A549 (cell line): ENCODE results near the gene FBXL15. TPM values are rescaled to one million over a fixed set of nuclear protein-coding genes. Genes with fewer than 3 reads are reported as not detected.

Experiments
- ATAC-seq, 2 experiments: fragments of 200-7000 bp in 1 of 2; fragments of >200 bp in 1 of 2; cut with Nextera tagmentation in 1 of 2; cut with Tn5 transposase in 1 of 2; 3 replicates each; pipeline versions ENCODE4 v1.8.0 to v1.9.1; 2018 to 2020; ENCODE audit warnings: mild to moderate bottlenecking in 1 of 2, moderate library complexity in 1 of 2
- CTCF ChIA-PET: fragments of 300-600 bp; sonication (Branson Sonifier 250); formaldehyde crosslinking; extraction: SDS; loops from one replicate; lab custom pipeline; 2021; ENCODE audit warnings: antibody characterized with exemption, inconsistent platforms; lab: Yijun Ruan, JAX
- POLR2A ChIA-PET: fragments of 350-600 bp; formaldehyde crosslinking; extraction: SDS; loops from one replicate; lab custom pipeline; 2021; ENCODE audit warnings: antibody characterized with exemption, inconsistent platforms; lab: Yijun Ruan, JAX
- DNase-seq, 2 experiments: peaks; one replicate each; pipeline versions ENCODE4 v3.0.0 to v3.0.0-alpha.2; 2011 to 2016; ENCODE audit warnings: low read depth in 1 of 2, low spot score in 1 of 2
- FAIRE-seq: peaks from 2 replicates; lab custom pipeline; 2011; peaks lifted over from hg19 to GRCh38; lab: Jason Lieb, UNC
- H3K27ac ChIP-seq, 2 experiments: fragments of >200 bp; sonication (Bioruptor Twin); formaldehyde crosslinking; 3 replicates each; pipeline ENCODE4 v1.5.1; 2016 to 2017
- H3K4me1 ChIP-seq: fragments of >200 bp; sonication (Bioruptor Twin); formaldehyde crosslinking; 3 replicates; pipeline ENCODE4 v1.6.1; 2016
- H3K4me2 ChIP-seq: fragments of >200 bp; sonication (Bioruptor Twin); formaldehyde crosslinking; 3 replicates; pipeline ENCODE4 v1.6.1; 2016
- H3K4me3 ChIP-seq: fragments of >200 bp; sonication (Bioruptor Twin); formaldehyde crosslinking; 3 replicates; pipeline ENCODE4 v1.5.1; 2016
- H3K9me3 ChIP-seq: fragments of >200 bp; sonication (Bioruptor Twin); formaldehyde crosslinking; 3 replicates; pipeline ENCODE4 v1.6.1; 2016
- CHD2 ChIP-seq: fragments of 150-350 bp; IDR thresholded peaks from 2 replicates; pipeline ENCODE4 v1.6.1; 2014; ENCODE audit warnings: low read length; ENCODE audit not compliant: partially characterized antibody
- CTCF ChIP-seq: fragments of >200 bp; sonication (Bioruptor Twin); formaldehyde crosslinking; IDR thresholded peaks from 3 replicates; pipeline ENCODE4 v1.5.1; 2016
- EHMT2 ChIP-seq: fragments of 200-600 bp; sonication (generic); IDR thresholded peaks from 2 replicates; pipeline ENCODE4 v1.6.1; 2016; ENCODE audit warnings: antibody characterized with exemption, low read depth, mild to moderate bottlenecking, moderate library complexity
- EP300 ChIP-seq, 2 experiments: fragments of >200 bp; sonication (Bioruptor Twin); formaldehyde crosslinking; IDR thresholded peaks; 2 replicates in 1 of 2; 3 replicates in 1 of 2; pipeline ENCODE4 v1.6.1; 2016 to 2017
- ESRRA ChIP-seq: fragments of 150-350 bp; IDR thresholded peaks from 2 replicates; pipeline ENCODE4 v1.6.1; 2014; ENCODE audit warnings: mild to moderate bottlenecking, low read length, borderline replicate concordance
- FOSB ChIP-seq: fragments of 250-450 bp; sonication (Bioruptor Pico); IDR thresholded peaks from 2 replicates; pipeline ENCODE4 v1.5.0; 2020; ENCODE audit warnings: mild to moderate bottlenecking, moderate library complexity
- FOSL2 ChIP-seq, 2 experiments: fragments of 450-650 bp in 1 of 2; fragments of >200 bp in 1 of 2; sonication (Bioruptor Twin) in 1 of 2; formaldehyde crosslinking; IDR thresholded peaks; 2 replicates each; pipeline versions ENCODE4 v1.5.0 to v1.6.1; 2016 to 2020; ENCODE audit warnings: mild to moderate bottlenecking in 1 of 2, moderate library complexity in 1 of 2
- HDAC2 ChIP-seq: fragments of 200-600 bp; sonication (generic); IDR thresholded peaks from 2 replicates; pipeline ENCODE4 v1.6.1; 2016
- HEYL ChIP-seq: fragments of 250-450 bp; sonication (Bioruptor Pico); IDR thresholded peaks from 2 replicates; pipeline ENCODE4 v1.8.0; 2021; ENCODE audit warnings: mild to moderate bottlenecking, moderate library complexity
- HOXA7 ChIP-seq: fragments of 250-450 bp; sonication (Bioruptor Pico); IDR thresholded peaks from 2 replicates; pipeline ENCODE4 v1.5.0; 2020; ENCODE audit warnings: mild to moderate bottlenecking, moderate library complexity
- HOXB5 ChIP-seq: fragments of 250-450 bp; sonication (Bioruptor Pico); IDR thresholded peaks from 2 replicates; pipeline ENCODE4 v1.5.0; 2020; ENCODE audit warnings: mild to moderate bottlenecking, moderate library complexity
- JUNB ChIP-seq: fragments of >200 bp; sonication (Bioruptor Twin); formaldehyde crosslinking; IDR thresholded peaks from 2 replicates; pipeline ENCODE4 v1.6.1; 2016
- KDM1A ChIP-seq: fragments of 200-600 bp; sonication (generic); IDR thresholded peaks from 2 replicates; pipeline ENCODE4 v1.6.1; 2016; ENCODE audit warnings: low read depth, mild to moderate bottlenecking
- KDM5A ChIP-seq: fragments of 200-600 bp; sonication (generic); IDR thresholded peaks from 2 replicates; pipeline ENCODE4 v1.6.1; 2016; ENCODE audit warnings: antibody characterized with exemption, mild to moderate bottlenecking
- PHF8 ChIP-seq: fragments of 200-600 bp; sonication (generic); IDR thresholded peaks from 2 replicates; pipeline ENCODE4 v1.6.1; 2016; ENCODE audit warnings: low read depth, mild to moderate bottlenecking, antibody characterized with exemption, moderate library complexity, borderline replicate concordance
- RCOR1 ChIP-seq: fragments of 150-350 bp; IDR thresholded peaks from 2 replicates; pipeline ENCODE4 v1.6.1; 2014; ENCODE audit warnings: antibody characterized with exemption, low read length, low read depth
- RFX5 ChIP-seq: fragments of 450-650 bp; IDR thresholded peaks from 2 replicates; pipeline ENCODE4 v1.7.1; 2014; ENCODE audit warnings: antibody characterized with exemption, mild to moderate bottlenecking, moderate library complexity
- SREBF2 ChIP-seq: fragments of 450-650 bp; IDR thresholded peaks from 2 replicates; pipeline ENCODE4 v1.6.1; 2014; ENCODE audit warnings: mild to moderate bottlenecking, moderate library complexity
- TFCP2L1 ChIP-seq: fragments of 250-450 bp; sonication (Bioruptor Pico); IDR thresholded peaks from 2 replicates; pipeline ENCODE4 v1.5.0; 2021; ENCODE audit warnings: mild to moderate bottlenecking
- TP53 ChIP-seq: fragments of 250-450 bp; sonication (Bioruptor Pico); IDR thresholded peaks from 2 replicates; pipeline ENCODE4 v1.5.0; 2021; ENCODE audit warnings: mild to moderate bottlenecking, moderate library complexity
- USF2 ChIP-seq: fragments of 450-650 bp; IDR thresholded peaks from 2 replicates; pipeline ENCODE4 v1.6.1; 2014; ENCODE audit warnings: antibody characterized with exemption
- ZC3H11A ChIP-seq: fragments of 450-650 bp; IDR thresholded peaks from 2 replicates; pipeline ENCODE4 v1.6.1; 2014; ENCODE audit warnings: antibody characterized with exemption, mild to moderate bottlenecking
- ZFP36 ChIP-seq: fragments of 450-650 bp; IDR thresholded peaks from 2 replicates; pipeline ENCODE4 v1.6.1; 2014; ENCODE audit warnings: borderline replicate concordance; ENCODE audit not compliant: partially characterized antibody
- ZNF302 ChIP-seq: fragments of 250-450 bp; sonication (Bioruptor Pico); IDR thresholded peaks from 2 replicates; pipeline ENCODE4 v1.9.0; 2021; ENCODE audit warnings: inconsistent platforms, mild to moderate bottlenecking, moderate library complexity
- ZSCAN20 ChIP-seq: fragments of 250-450 bp; sonication (Bioruptor Pico); IDR thresholded peaks from 2 replicates; pipeline ENCODE4 v1.8.0; 2022; ENCODE audit warnings: mild to moderate bottlenecking, moderate library complexity
- WGBS: methylation state at CpG from one replicate; pipeline ENCODE4 v1.1.6; 2017; ENCODE audit errors: missing lambda C conversion rate; 5-methylcytosine and 5-hydroxymethylcytosine counted together
- polyA plus RNA-seq, 4 experiments: library from polyadenylated mRNA; depleted of rRNA in 3 of 4; stranded (reverse); fragments of >200 nt; fragmentation: RNase III in 1 of 4; extraction: RNeasy Plus Mini Kit Qiagen cat#74134 plus additional on column Dnase treatment in 1 of 4; gene quantifications; 2 replicates in 3 of 4; 3 replicates in 1 of 4; pipeline ENCODE4 v1.2.3, GENCODE V29; 2011 to 2017
- TF ChIP-seq, protein P1 (sequence below): fragments of >200 bp; sonication (Bioruptor Twin); formaldehyde crosslinking; IDR thresholded peaks from 2 replicates; pipeline ENCODE4 v1.6.1; 2016
- TF ChIP-seq, protein P2 (sequence below): IDR thresholded peaks from 2 replicates; pipeline ENCODE4 v1.6.1; 2012; ENCODE audit warnings: low read depth, borderline replicate concordance
- TF ChIP-seq, protein P3 (sequence below): fragments of 150-350 bp; IDR thresholded peaks from 2 replicates; pipeline ENCODE4 v1.6.1; 2014; ENCODE audit warnings: low read depth, mild to moderate bottlenecking, low read length

Gene FBXL15
- polyA plus RNA-seq, 2 of the 4 experiments (the other 2 are of a cell fraction): 4.8 to 9.4 TPM

DNA sequence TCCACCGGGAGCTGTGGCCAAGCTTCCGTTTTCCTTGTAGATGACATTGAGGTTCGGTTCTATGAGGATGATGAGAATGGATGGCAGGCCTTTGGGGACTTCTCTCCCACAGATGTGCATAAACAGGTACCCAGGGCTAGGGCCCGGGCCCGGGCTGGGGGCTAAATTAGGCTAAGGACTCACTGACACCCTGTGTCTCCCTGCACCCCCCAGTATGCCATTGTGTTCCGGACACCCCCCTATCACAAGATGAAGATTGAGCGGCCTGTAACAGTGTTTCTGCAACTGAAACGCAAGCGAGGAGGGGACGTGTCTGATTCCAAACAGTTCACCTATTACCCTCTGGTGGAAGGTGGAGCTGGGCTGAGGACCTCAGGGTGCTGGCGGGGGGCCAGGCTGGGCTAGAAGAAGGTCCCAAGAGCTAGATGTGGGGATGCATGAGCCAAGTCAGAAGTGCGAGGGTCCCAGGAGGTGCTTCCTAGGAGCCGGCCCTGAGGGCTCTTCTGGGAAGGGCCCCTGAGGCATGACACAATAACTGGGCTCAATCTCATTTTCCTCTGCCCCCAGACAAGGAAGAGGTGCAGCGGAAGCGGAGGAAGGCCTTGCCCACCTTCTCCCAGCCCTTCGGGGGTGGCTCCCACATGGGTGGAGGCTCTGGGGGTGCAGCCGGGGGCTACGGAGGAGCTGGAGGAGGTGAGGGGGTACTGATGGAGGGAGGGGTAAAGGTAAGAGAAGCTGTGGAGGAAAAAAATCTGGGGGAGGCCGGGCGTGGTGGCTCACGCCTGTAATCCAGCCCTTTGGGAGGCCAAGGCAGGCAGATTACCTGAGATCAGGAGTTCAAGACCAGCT is 22.2 kb upstream of the FBXL15 start:
- Histone ChIP-seq H3K27ac (peak overlapping the region in 1 of 2 experiments; percentile 86; a peak in 3 of 6 replicates), H3K4me2 (peak overlapping the region; percentile 83), H3K9me3 (no peaks in the 10 kb centered on the region), H3K4me3 (no peak overlapping the region), H3K4me1 (peaks cover 45% of the 10 kb centered on the region)
- FAIRE-seq (no peak), ATAC-seq (no peak), DNase-seq (no peak)
- ChIA-PET POLR2A (interaction anchor here (0.6 to 1.9 kb wide), 7 partner anchors 11 to 243 kb away, joined by 3 to 7 read pairs (median 3); partner anchors contain the start of gene ELOVL3), CTCF (interaction anchor here (0.6 to 16.2 kb wide), 28 partner anchors 7 to 957 kb away, joined by 3 to 450 read pairs (median 5); partner anchors contain the start of genes C10orf95, CUEDC2, ELOVL3 and FBXL15)
- no peak for TF ChIP-seq KDM1A
- 92% methylated on average over 19 of the region's 21 CpGs for WGBS

- DNase-seq (peak; percentile 79 to 90), FAIRE-seq (no peak), ATAC-seq (peak; percentile 39 to 62)
- Histone ChIP-seq H3K4me3 (peak overlapping the region; percentile 48), H3K4me2 (peak overlapping the region; percentile 83), H3K4me1 (peaks cover 41% of the 10 kb centered on the region), H3K27ac (peak overlapping the region; percentile 82 to 86), H3K9me3 (no peaks in the 10 kb centered on the region)
- CTCF ChIA-PET: interaction anchor here (0.5 to 16.2 kb wide), 61 partner anchors 9 to 1906 kb away, joined by 3 to 450 read pairs (median 4); partner anchors contain the start of genes C10orf95, CUEDC2, ELOVL3 and FBXL15
- POLR2A ChIA-PET: interaction anchor here (0.6 to 1.9 kb wide), 5 partner anchors 10 to 244 kb away, joined by 3 to 7 read pairs (median 4); no protein-coding TSS in a partner anchor
- WGBS: 16% methylated on average over 24 of the region's 72 CpGs
- TF ChIP-seq ZSCAN20 (CRISPR knock-in tag): no peak
- no peak for TF ChIP-seq KDM5A
- peak; percentile 97 for TF ChIP-seq CTCF
- TF ChIP-seq HDAC2: no peak
- no peak for TF ChIP-seq TP53 (CRISPR knock-in tag)
- no peak for TF ChIP-seq SREBF2
- TF ChIP-seq EHMT2: no peak
- no peak for TF ChIP-seq TFCP2L1 (CRISPR knock-in tag)
- TF ChIP-seq ZC3H11A: no peak
- 0 out of 2 replicates have a peak, but pooled peaks have one; percentile 49 for TF ChIP-seq PHF8
- TF ChIP-seq FOSL2 (IDR thresholded peaks at IDR 0.05): no peak
- TF ChIP-seq FOSL2 (CRISPR knock-in tag; IDR thresholded peaks at IDR 0.05): no peak
- no peak for TF ChIP-seq USF2
- TF ChIP-seq, protein P1, sequence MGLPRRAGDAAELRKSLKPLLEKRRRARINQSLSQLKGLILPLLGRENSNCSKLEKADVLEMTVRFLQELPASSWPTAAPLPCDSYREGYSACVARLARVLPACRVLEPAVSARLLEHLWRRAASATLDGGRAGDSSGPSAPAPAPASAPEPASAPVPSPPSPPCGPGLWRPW: no peak
- TF ChIP-seq, protein P2, sequence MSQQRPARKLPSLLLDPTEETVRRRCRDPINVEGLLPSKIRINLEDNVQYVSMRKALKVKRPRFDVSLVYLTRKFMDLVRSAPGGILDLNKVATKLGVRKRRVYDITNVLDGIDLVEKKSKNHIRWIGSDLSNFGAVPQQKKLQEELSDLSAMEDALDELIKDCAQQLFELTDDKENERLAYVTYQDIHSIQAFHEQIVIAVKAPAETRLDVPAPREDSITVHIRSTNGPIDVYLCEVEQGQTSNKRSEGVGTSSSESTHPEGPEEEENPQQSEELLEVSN: 0 out of 2 replicates have a peak, but pooled peaks have one; percentile 68
- no peak for TF ChIP-seq JUNB
- no peak for TF ChIP-seq EP300 (IDR thresholded peaks at IDR 0.05)
- TF ChIP-seq HOXA7 (CRISPR knock-in tag): no peak
- TF ChIP-seq RFX5: no peak
- TF ChIP-seq ESRRA: no peak
- TF ChIP-seq ZFP36: no peak
- 0 out of 2 replicates have a peak, but pooled peaks have one; percentile 14 for TF ChIP-seq HOXB5 (CRISPR knock-in tag)
- no peak for TF ChIP-seq RCOR1
- TF ChIP-seq, protein P3, sequence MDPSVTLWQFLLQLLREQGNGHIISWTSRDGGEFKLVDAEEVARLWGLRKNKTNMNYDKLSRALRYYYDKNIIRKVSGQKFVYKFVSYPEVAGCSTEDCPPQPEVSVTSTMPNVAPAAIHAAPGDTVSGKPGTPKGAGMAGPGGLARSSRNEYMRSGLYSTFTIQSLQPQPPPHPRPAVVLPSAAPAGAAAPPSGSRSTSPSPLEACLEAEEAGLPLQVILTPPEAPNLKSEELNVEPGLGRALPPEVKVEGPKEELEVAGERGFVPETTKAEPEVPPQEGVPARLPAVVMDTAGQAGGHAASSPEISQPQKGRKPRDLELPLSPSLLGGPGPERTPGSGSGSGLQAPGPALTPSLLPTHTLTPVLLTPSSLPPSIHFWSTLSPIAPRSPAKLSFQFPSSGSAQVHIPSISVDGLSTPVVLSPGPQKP: no peak
- TF ChIP-seq ZNF302 (CRISPR knock-in tag): no peak
- no peak for TF ChIP-seq CHD2
- no peak for TF ChIP-seq HEYL (CRISPR knock-in tag)
- TF ChIP-seq FOSB (CRISPR knock-in tag): peak; percentile 40; the same call in 1 of the 2 replicates
Measured at GRCh38 chr10:102399217-102400021, 21.2 kb upstream of the FBXL15 start.
